Stimulated activated CD8-positive, alpha-beta memory T cell treated with anti-CD3 and anti-CD28 coated beads, Interleukin-15, amount 100 ng/mL, for 4 hours (primary cell): ENCODE measurements around the gene TIPARP.
"Not testable (repeated sequence)": the region's sequence is repeated elsewhere in the genome, so short reads cannot be mapped to it uniquely, and the experiment has no call there.

ENCODE experiments used
- DNase-seq, 2 donors: peaks; one replicate each; pipeline ENCODE4 v3.0.0-alpha.2; 2020; ENCODE audit warnings: low read depth in 2 of 2

TIPARP gene

GRCh38 chr3:156710429-156710828 lies 36.0 kb downstream of the TIPARP start:
- DNase-seq, result no peak

- DNase-seq, result no peak
These were observed 36.7 kb downstream of the TIPARP start for GRCh38 chr3:156711113-156711512.

- DNase-seq, result not testable (repeated sequence)
These were observed 37.6 kb downstream of the TIPARP start for GRCh38 chr3:156711944-156712343.

- no peak for DNase-seq
These were observed 41.9 kb downstream of the TIPARP start for GRCh38 chr3:156716105-156716862.

- DNase-seq, result no peak
These were observed 44.4 kb downstream of the TIPARP start for GRCh38 chr3:156718622-156719306.

- no peak for DNase-seq
These were observed 46.4 kb downstream of the TIPARP start for GRCh38 chr3:156720826-156721225.

- DNase-seq, result no peak
These were observed 47.6 kb downstream of the TIPARP start for GRCh38 chr3:156721687-156722618.

GRCh38 chr3:156723182-156723619 lies 48.8 kb downstream of the TIPARP start:
- DNase-seq, result no peak

GRCh38 chr3:156725682-156726081 lies 51.3 kb downstream of the TIPARP start:
- no peak for DNase-seq

- DNase-seq, result no peak
These were observed 52.1 kb downstream of the TIPARP start for GRCh38 chr3:156726456-156726855.

- no peak for DNase-seq
These were observed 53.3 kb downstream of the TIPARP start for GRCh38 chr3:156727519-156728205.

- DNase-seq, result no peak
These were observed 54.0 kb downstream of the TIPARP start for GRCh38 chr3:156728267-156728985.

- no peak for DNase-seq
These were observed 55.2 kb downstream of the TIPARP start for GRCh38 chr3:156729460-156730179.

- no peak for DNase-seq
These were observed 57.4 kb downstream of the TIPARP start for GRCh38 chr3:156731813-156732212.

GRCh38 chr3:156732261-156732660 lies 57.9 kb downstream of the TIPARP start:
- no peak for DNase-seq

GRCh38 chr3:156732715-156733421 lies 58.5 kb downstream of the TIPARP start:
- DNase-seq, result no peak

GRCh38 chr3:156734661-156735060 lies 60.3 kb downstream of the TIPARP start:
- not testable (repeated sequence) for DNase-seq

- no peak for DNase-seq
These were observed 61.1 kb downstream of the TIPARP start for GRCh38 chr3:156735471-156735870.

- DNase-seq, result not testable (repeated sequence)
These were observed 62.7 kb downstream of the TIPARP start for GRCh38 chr3:156737049-156737448.

- no peak for DNase-seq
These were observed 63.9 kb downstream of the TIPARP start for GRCh38 chr3:156738251-156738650.
